ENCODE results near the gene ARRDC3. TPM values are rescaled to one million over a fixed set of nuclear protein-coding genes. Genes with fewer than 3 reads are reported as not detected.

ARRDC3 gene
- total and polyA plus RNA-seq, 9 of the 15 experiments (the other 6 are each of a cell fraction or from before 2014, with no cell fraction given), result 15.3 to 58.1 (median 39.4) TPM

DNA sequence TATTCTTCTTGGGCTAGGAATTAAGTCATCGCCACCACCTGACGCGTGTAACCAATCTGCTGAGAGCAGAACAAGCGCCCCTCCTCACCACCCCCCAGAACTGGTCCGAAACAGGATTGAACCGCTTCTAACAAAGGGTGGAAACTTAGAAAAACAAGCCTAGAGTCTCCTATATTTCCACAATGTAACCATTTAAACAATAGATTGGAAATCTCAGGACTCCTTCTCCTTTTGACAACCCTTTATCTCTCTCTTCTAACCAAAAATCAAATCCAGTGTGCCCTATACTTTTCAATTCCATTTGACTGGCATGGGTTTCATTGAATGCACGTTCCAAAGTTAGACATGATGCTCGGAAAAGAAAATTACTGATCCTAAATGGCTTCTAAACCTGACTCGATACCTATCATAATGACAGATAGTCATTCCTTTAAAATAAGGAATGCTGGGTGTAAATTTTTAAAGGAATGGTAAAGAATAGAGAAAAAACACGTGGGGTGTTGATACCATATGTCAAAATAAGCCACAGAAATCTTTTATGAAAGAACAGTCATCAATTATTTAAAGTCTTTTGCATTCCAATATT is 1.2 kb downstream of the ARRDC3 start:
- Histone ChIP-seq H3K9ac (ENCODE audit: insufficient read depth in 1 of 2, low read depth in 2 of 2, low read length in 2 of 2) (peak overlapping the region; percentile 93 to 98), H4K20me1 (replicated peaks; ENCODE audit: control insufficient read depth, insufficient read depth, low read length) (0 out of 2 replicates have a peak, but pooled peaks cover 3% of the 10 kb centered on the region), H3K79me2 (ENCODE audit: control insufficient read depth, insufficient read depth, low read length) (peaks cover 74% of the 10 kb centered on the region), H2AFZ (ENCODE audit: low read depth, low read length) (no peak overlapping the region), H3K9me3 (replicated peaks; ENCODE audit: control insufficient read depth, insufficient read depth, low read depth, low read length) (no peaks in the 10 kb centered on the region), H3K4me3 (peak overlapping the region; percentile 60), H3K36me3 (ENCODE audit: control insufficient read depth, insufficient read depth, low read length) (peaks cover 24% of the 10 kb centered on the region), H3K27ac (ENCODE audit: extremely low read depth, low read depth, low read length) (peak overlapping the region; percentile 96), H3K4me2 (ENCODE audit: insufficient read depth, low read length) (peak overlapping the region; percentile 85), H3K27me3 (ENCODE audit: control insufficient read depth in 2 of 2, insufficient read depth in 2 of 2, low read length in 2 of 2) (no peaks in the 10 kb centered on the region), H3K4me1 (replicated peaks in 1 of 2; ENCODE audit: control insufficient read depth in 2 of 2, insufficient read depth in 2 of 2, low read length in 2 of 2) (no peaks in the 10 kb centered on the region; a peak in 1 of 5 replicates), H3K9me1 (ENCODE audit: control insufficient read depth, insufficient read depth, low read length) (no peaks in the 10 kb centered on the region)
- WGBS (ENCODE audit: insufficient coverage, low coverage, missing lambda C conversion rate), result 0% methylated on average over 10 of the region's 10 CpGs
- DNase-seq (ENCODE audit: extremely low read depth in 1 of 4, low spot score in 3 of 4) (peak; percentile 32 to 87 (median 58)), ATAC-seq (peak; percentile 63), FAIRE-seq (peak; percentile 35)
- intact Hi-C loops (cut with micrococcal nuclease), result loop anchor here (1.0 to 2.0 kb wide), 3 partner anchors 101 to 973 kb away; partner anchors contain the start of gene CETN3
- ChIA-PET CTCF (ENCODE audit: low intra/inter-chr PET ratio) (interaction anchor here (1.0 kb wide), 1 partner anchor 281 kb away, joined by 3 read pairs; no protein-coding TSS in a partner anchor), POLR2A (interaction anchor here (1.0 to 4.5 kb wide), 10 partner anchors 11 to 239 kb away, joined by 3 to 47 read pairs (median 8); no protein-coding TSS in a partner anchor)
- BruUV-seq (replicated peaks), result no TSS peak
- in situ Hi-C loops (cut with MboI), result loop anchor here (10.0 kb wide), 2 partner anchors 277 to 517 kb away; no protein-coding TSS in a partner anchor
- TF ChIP-seq LEF1 (IDR thresholded peaks at IDR 0.05) (peak; percentile 70), EP400 (IDR thresholded peaks at IDR 0.05) (peak; percentile 85), ZNF77 (CRISPR knock-in tag; IDR thresholded peaks at IDR 0.05) (no peak), ZNF197 (CRISPR knock-in tag; IDR thresholded peaks at IDR 0.05; ENCODE audit: low read depth) (no peak)
- TF ChIP-seq, protein P1, sequence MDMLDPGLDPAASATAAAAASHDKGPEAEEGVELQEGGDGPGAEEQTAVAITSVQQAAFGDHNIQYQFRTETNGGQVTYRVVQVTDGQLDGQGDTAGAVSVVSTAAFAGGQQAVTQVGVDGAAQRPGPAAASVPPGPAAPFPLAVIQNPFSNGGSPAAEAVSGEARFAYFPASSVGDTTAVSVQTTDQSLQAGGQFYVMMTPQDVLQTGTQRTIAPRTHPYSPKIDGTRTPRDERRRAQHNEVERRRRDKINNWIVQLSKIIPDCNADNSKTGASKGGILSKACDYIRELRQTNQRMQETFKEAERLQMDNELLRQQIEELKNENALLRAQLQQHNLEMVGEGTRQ (CRISPR knock-in tag; IDR thresholded peaks at IDR 0.05), result peak; percentile 93
- TF ChIP-seq, protein P2, sequence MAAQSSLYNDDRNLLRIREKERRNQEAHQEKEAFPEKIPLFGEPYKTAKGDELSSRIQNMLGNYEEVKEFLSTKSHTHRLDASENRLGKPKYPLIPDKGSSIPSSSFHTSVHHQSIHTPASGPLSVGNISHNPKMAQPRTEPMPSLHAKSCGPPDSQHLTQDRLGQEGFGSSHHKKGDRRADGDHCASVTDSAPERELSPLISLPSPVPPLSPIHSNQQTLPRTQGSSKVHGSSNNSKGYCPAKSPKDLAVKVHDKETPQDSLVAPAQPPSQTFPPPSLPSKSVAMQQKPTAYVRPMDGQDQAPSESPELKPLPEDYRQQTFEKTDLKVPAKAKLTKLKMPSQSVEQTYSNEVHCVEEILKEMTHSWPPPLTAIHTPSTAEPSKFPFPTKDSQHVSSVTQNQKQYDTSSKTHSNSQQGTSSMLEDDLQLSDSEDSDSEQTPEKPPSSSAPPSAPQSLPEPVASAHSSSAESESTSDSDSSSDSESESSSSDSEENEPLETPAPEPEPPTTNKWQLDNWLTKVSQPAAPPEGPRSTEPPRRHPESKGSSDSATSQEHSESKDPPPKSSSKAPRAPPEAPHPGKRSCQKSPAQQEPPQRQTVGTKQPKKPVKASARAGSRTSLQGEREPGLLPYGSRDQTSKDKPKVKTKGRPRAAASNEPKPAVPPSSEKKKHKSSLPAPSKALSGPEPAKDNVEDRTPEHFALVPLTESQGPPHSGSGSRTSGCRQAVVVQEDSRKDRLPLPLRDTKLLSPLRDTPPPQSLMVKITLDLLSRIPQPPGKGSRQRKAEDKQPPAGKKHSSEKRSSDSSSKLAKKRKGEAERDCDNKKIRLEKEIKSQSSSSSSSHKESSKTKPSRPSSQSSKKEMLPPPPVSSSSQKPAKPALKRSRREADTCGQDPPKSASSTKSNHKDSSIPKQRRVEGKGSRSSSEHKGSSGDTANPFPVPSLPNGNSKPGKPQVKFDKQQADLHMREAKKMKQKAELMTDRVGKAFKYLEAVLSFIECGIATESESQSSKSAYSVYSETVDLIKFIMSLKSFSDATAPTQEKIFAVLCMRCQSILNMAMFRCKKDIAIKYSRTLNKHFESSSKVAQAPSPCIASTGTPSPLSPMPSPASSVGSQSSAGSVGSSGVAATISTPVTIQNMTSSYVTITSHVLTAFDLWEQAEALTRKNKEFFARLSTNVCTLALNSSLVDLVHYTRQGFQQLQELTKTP (IDR thresholded peaks at IDR 0.05; ENCODE audit: low read depth in 1 of 2, partially characterized antibody in 2 of 2), result peak; percentile 62 to 68
- TF ChIP-seq, protein P3, sequence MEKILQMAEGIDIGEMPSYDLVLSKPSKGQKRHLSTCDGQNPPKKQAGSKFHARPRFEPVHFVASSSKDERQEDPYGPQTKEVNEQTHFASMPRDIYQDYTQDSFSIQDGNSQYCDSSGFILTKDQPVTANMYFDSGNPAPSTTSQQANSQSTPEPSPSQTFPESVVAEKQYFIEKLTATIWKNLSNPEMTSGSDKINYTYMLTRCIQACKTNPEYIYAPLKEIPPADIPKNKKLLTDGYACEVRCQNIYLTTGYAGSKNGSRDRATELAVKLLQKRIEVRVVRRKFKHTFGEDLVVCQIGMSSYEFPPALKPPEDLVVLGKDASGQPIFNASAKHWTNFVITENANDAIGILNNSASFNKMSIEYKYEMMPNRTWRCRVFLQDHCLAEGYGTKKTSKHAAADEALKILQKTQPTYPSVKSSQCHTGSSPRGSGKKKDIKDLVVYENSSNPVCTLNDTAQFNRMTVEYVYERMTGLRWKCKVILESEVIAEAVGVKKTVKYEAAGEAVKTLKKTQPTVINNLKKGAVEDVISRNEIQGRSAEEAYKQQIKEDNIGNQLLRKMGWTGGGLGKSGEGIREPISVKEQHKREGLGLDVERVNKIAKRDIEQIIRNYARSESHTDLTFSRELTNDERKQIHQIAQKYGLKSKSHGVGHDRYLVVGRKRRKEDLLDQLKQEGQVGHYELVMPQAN (IDR thresholded peaks at IDR 0.05; ENCODE audit: borderline replicate concordance), result peak; percentile 23; the same call in 1 of the 2 replicates
- TF ChIP-seq, protein P4, sequence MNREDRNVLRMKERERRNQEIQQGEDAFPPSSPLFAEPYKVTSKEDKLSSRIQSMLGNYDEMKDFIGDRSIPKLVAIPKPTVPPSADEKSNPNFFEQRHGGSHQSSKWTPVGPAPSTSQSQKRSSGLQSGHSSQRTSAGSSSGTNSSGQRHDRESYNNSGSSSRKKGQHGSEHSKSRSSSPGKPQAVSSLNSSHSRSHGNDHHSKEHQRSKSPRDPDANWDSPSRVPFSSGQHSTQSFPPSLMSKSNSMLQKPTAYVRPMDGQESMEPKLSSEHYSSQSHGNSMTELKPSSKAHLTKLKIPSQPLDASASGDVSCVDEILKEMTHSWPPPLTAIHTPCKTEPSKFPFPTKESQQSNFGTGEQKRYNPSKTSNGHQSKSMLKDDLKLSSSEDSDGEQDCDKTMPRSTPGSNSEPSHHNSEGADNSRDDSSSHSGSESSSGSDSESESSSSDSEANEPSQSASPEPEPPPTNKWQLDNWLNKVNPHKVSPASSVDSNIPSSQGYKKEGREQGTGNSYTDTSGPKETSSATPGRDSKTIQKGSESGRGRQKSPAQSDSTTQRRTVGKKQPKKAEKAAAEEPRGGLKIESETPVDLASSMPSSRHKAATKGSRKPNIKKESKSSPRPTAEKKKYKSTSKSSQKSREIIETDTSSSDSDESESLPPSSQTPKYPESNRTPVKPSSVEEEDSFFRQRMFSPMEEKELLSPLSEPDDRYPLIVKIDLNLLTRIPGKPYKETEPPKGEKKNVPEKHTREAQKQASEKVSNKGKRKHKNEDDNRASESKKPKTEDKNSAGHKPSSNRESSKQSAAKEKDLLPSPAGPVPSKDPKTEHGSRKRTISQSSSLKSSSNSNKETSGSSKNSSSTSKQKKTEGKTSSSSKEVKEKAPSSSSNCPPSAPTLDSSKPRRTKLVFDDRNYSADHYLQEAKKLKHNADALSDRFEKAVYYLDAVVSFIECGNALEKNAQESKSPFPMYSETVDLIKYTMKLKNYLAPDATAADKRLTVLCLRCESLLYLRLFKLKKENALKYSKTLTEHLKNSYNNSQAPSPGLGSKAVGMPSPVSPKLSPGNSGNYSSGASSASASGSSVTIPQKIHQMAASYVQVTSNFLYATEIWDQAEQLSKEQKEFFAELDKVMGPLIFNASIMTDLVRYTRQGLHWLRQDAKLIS (CRISPR knock-in tag; IDR thresholded peaks at IDR 0.05), result peak; percentile 25; the same call in 1 of the 2 replicates
